Measurements from ENCODE around the gene PYROXD2. TPM values are rescaled to one million over a fixed set of nuclear protein-coding genes. Genes with fewer than 3 reads are reported as not detected.

Gene PYROXD2
- total RNA-seq, 1 donor from 2014 or later: 15.8 TPM

- Mint-ChIP-seq H3K27me3 (no peaks in the 10 kb centered on the region), H3K27ac (peak overlapping the region; percentile 59), H3K9me3 (ENCODE audit: low read depth) (no peaks in the 10 kb centered on the region), H3K4me1 (ENCODE audit: low read depth) (peaks cover 2% of the 10 kb centered on the region), H3K4me3 (ENCODE audit: low read depth) (no peak overlapping the region), H3K36me3 (ENCODE audit: insufficient read depth) (peaks cover 4% of the 10 kb centered on the region)
- TF ChIP-seq CTCF (IDR thresholded peaks at IDR 0.05; ENCODE audit: unreplicated experiment): no peak
- no peak for DNase-seq (ENCODE audit: low spot score, unreplicated experiment)
Observed at GRCh38 chr10:98416606-98417388, 1.8 kb upstream of the PYROXD2 start.

GRCh38 chr10:98415731-98416119 lies 743 bp upstream of the PYROXD2 start:
- H3K4me1 Mint-ChIP-seq (ENCODE audit: low read depth): peaks cover 2% of the 10 kb centered on the region
- TF ChIP-seq CTCF (IDR thresholded peaks at IDR 0.05; ENCODE audit: unreplicated experiment): no peak
- DNase-seq (ENCODE audit: low spot score, unreplicated experiment): no peak
- H3K4me3 Mint-ChIP-seq (ENCODE audit: low read depth): no peak overlapping the region
- H3K27me3 Mint-ChIP-seq: no peaks in the 10 kb centered on the region
- H3K36me3 Mint-ChIP-seq (ENCODE audit: insufficient read depth): peaks cover 4% of the 10 kb centered on the region
- H3K27ac Mint-ChIP-seq: no peak overlapping the region
- H3K9me3 Mint-ChIP-seq (ENCODE audit: low read depth): no peaks in the 10 kb centered on the region

- Mint-ChIP-seq H3K9me3 (ENCODE audit: low read depth) (no peaks in the 10 kb centered on the region), H3K27ac (peak overlapping the region; percentile 97), H3K4me1 (ENCODE audit: low read depth) (peaks cover 2% of the 10 kb centered on the region), H3K4me3 (ENCODE audit: low read depth) (peak overlapping the region; percentile 92), H3K27me3 (no peaks in the 10 kb centered on the region), H3K36me3 (ENCODE audit: insufficient read depth) (peaks cover 2% of the 10 kb centered on the region)
- TF ChIP-seq CTCF (IDR thresholded peaks at IDR 0.05; ENCODE audit: unreplicated experiment): no peak
- DNase-seq (ENCODE audit: low spot score, unreplicated experiment): no peak
Observed at GRCh38 chr10:98414578-98414931, 427 bp downstream of the PYROXD2 start.

- DNase-seq (ENCODE audit: low spot score, unreplicated experiment): no peak
- Mint-ChIP-seq H3K36me3 (ENCODE audit: insufficient read depth) (no peaks in the 10 kb centered on the region), H3K9me3 (ENCODE audit: low read depth) (no peaks in the 10 kb centered on the region), H3K4me3 (ENCODE audit: low read depth) (no peak overlapping the region), H3K27ac (no peak overlapping the region), H3K27me3 (no peaks in the 10 kb centered on the region), H3K4me1 (ENCODE audit: low read depth) (peaks cover 4% of the 10 kb centered on the region)
- TF ChIP-seq CTCF (IDR thresholded peaks at IDR 0.05; ENCODE audit: unreplicated experiment): no peak
Observed at GRCh38 chr10:98411768-98412167, 3.2 kb downstream of the PYROXD2 start.

- H3K4me1 Mint-ChIP-seq (ENCODE audit: low read depth): peaks cover 4% of the 10 kb centered on the region
Observed at GRCh38 chr10:98411166-98411565, 3.8 kb downstream of the PYROXD2 start.

More at GRCh38 chr10:98411166-98411565, 3.8 kb downstream of the PYROXD2 start:
- Mint-ChIP-seq H3K27me3 (no peaks in the 10 kb centered on the region), H3K4me3 (ENCODE audit: low read depth) (no peak overlapping the region), H3K9me3 (ENCODE audit: low read depth) (no peaks in the 10 kb centered on the region), H3K36me3 (ENCODE audit: insufficient read depth) (no peaks in the 10 kb centered on the region), H3K27ac (no peak overlapping the region)
- no peak for TF ChIP-seq CTCF (IDR thresholded peaks at IDR 0.05; ENCODE audit: unreplicated experiment)
- DNase-seq (ENCODE audit: low spot score, unreplicated experiment): no peak

All from progenitor cell of endocrine pancreas (in vitro differentiated cells).